NT2/D1 (cell line): ENCODE measurements around the gene CELSR2.

Experiments
- YY1 ChIP-seq: IDR thresholded peaks from 2 replicates; pipeline ENCODE4 v1.6.1; 2011; ENCODE audit not compliant: insufficient read length, insufficient read depth
- ZNF274 ChIP-seq: IDR thresholded peaks from 2 replicates; pipeline ENCODE4 v1.6.1; 2011; ENCODE audit warnings: mild to moderate bottlenecking, low read depth, low read length

DNA sequence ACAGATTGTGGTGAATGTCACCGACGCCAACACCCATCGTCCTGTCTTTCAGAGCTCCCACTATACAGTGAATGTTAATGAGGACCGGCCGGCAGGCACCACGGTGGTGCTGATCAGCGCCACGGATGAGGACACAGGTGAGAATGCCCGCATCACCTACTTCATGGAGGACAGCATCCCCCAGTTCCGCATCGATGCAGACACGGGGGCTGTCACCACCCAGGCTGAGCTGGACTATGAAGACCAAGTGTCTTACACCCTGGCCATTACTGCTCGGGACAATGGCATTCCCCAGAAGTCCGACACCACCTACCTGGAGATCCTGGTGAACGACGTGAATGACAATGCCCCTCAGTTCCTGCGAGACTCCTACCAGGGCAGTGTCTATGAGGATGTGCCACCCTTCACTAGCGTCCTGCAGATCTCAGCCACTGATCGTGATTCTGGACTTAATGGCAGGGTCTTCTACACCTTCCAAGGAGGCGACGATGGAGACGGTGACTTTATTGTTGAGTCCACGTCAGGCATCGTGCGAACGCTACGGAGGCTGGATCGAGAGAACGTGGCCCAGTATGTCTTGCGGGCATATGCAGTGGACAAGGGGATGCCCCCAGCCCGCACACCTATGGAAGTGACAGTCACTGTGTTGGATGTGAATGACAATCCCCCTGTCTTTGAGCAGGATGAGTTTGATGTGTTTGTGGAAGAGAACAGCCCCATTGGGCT, 3.0 kb downstream of the CELSR2 start:
- no peak for TF ChIP-seq ZNF274
- TF ChIP-seq YY1: no peak
